ENCODE data around the gene ECM1.

DNA sequence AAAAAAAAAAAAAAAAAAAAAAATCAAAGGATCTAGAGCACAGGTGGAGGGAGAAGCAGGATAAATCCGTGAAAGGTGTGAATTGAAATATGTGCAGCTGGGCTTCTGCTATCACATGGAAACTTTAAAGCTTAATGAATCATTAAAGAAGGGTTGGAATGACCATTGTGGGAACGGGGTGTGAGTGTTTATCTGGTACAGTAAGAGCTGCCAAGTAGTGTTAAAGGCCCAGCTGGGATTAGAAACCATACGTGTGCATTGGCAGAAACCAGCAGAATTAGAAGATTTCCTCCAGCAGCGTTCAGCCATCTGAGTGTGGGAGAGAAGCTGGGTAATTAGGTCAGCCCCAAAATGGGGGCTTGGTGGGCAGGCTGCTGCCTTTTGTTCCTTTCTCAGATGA lies 21.1 kb downstream of the ECM1 start:
- no peak for TF ChIP-seq CTCF (IDR thresholded peaks at IDR 0.05; ENCODE audit: low read length)
- no peak for TF ChIP-seq EZH2phosphoT487 (IDR thresholded peaks at IDR 0.05; ENCODE audit: low read length)

Measured in MM.1S (cell line).